HCT116 (cell line): Measurements from ENCODE around the gene SBK2. TPM values are rescaled to one million over a fixed set of nuclear protein-coding genes. Genes with fewer than 3 reads are reported as not detected.

Experiments
- ATAC-seq: fragments of 200-7000 bp; cut with Tn5 transposase; 2 replicates; pipeline ENCODE4 v1.9.1; 2020; ENCODE audit warnings: mild to moderate bottlenecking, moderate library complexity
- BruUV-seq: library from RNA; stranded (reverse); fragments of 400-500 nt; replicated peaks from 2 replicates; lab custom pipeline; 2021; lab: Mats Ljungman, UMichigan
- CTCF ChIA-PET: fragments of 300-600 bp; sonication (Branson Sonifier 250); formaldehyde crosslinking; loops from one replicate; lab custom pipeline; 2021; ENCODE audit warnings: antibody characterized with exemption; lab: Charles Lee
- POLR2A ChIA-PET: fragments of 300-600, 350-600 bp; sonication (Branson Sonifier 250); formaldehyde crosslinking; loops from one replicate; lab custom pipeline; 2021; ENCODE audit warnings: antibody characterized with exemption; lab: Charles Lee
- RAD21 ChIA-PET, 2 experiments: fragments of 300-600 bp; sonication (Branson Sonifier 250); formaldehyde crosslinking; loops; one replicate each; lab custom pipeline; 2023; ENCODE audit warnings: low total read pairs in 2 of 2; ENCODE audit not compliant: uncharacterized antibody in 2 of 2, unreplicated experiment in 2 of 2, low non-redundant PET in 1 of 2; lab: Charles Lee
- DNase-seq: peaks from one replicate; pipeline ENCODE4 v3.0.0-alpha.2; 2010; ENCODE audit warnings: low read depth, low spot score
- H2AFZ ChIP-seq: fragments of 200-600 bp; shearing (Covaris generic), sonication (generic); 2 replicates; pipeline ENCODE4 v1.6.1; 2017; ENCODE audit warnings: low read depth, mixed run types, mixed read lengths, antibody characterized with exemption, low read length; ENCODE audit not compliant: poor library complexity, severe bottlenecking
- H3K27ac ChIP-seq: 2 replicates; pipeline ENCODE4 v1.5.1; 2012; ENCODE audit warnings: low read depth, low read length
- H3K27me3 ChIP-seq: fragments of 200-600 bp; sonication (generic); 2 replicates; pipeline ENCODE4 v1.6.1; 2016; ENCODE audit warnings: mixed run types, low read length, mixed read lengths; ENCODE audit not compliant: insufficient read depth
- H3K36me3 ChIP-seq, 2 experiments: fragments of 200-500 bp in 1 of 2; fragments of 200-600 bp in 1 of 2; sonication (Bioruptor generic) in 1 of 2; sonication (generic) in 1 of 2; 2 replicates each; pipeline versions ENCODE4 v1.5.1 to v1.6.1; 2014 to 2016; ENCODE audit warnings: low read length in 2 of 2, inconsistent platforms in 1 of 2, mixed read lengths in 1 of 2, mixed run types in 1 of 2; ENCODE audit not compliant: insufficient read depth in 2 of 2, control insufficient read depth in 1 of 2
- H3K4me1 ChIP-seq, 2 experiments: fragments of 200-600 bp in 1 of 2; sonication (generic) in 1 of 2; 2 replicates each; pipeline versions ENCODE4 v1.5.1 to v1.6.1; 2012 to 2017; ENCODE audit warnings: low read length in 2 of 2, inconsistent platforms in 1 of 2, mild to moderate bottlenecking in 1 of 2, mixed read lengths in 1 of 2, mixed run types in 1 of 2, moderate library complexity in 1 of 2; ENCODE audit not compliant: insufficient read depth in 2 of 2, control insufficient read depth in 1 of 2
- H3K4me2 ChIP-seq: fragments of 200-600 bp; sonication (generic); 2 replicates; pipeline ENCODE4 v1.6.1; 2017; ENCODE audit warnings: mixed run types, low read length, mixed read lengths
- H3K4me3 ChIP-seq, 2 experiments: fragments of 200-600 bp in 1 of 2; sonication (generic) in 1 of 2; replicated peaks in 1 of 2; 2 replicates each; pipeline ENCODE4 v1.5.1; 2011 to 2016; ENCODE audit warnings: low read length in 2 of 2, control low read depth in 1 of 2, low read depth in 1 of 2, mild to moderate bottlenecking in 1 of 2, mixed read lengths in 1 of 2, mixed run types in 1 of 2
- H3K79me2 ChIP-seq: fragments of 200-600 bp; sonication (generic); 2 replicates; pipeline ENCODE4 v1.6.1; 2017; ENCODE audit warnings: mild to moderate bottlenecking, mixed run types, low read length, moderate library complexity, mixed read lengths; ENCODE audit not compliant: insufficient read depth
- H3K9ac ChIP-seq: fragments of 200-600 bp; sonication (generic); 2 replicates; pipeline ENCODE4 v1.6.1; 2016; ENCODE audit warnings: low read length, mixed read lengths
- H3K9me2 ChIP-seq: fragments of 200-600 bp; sonication (generic), shearing (Covaris generic); 2 replicates; pipeline ENCODE4 v1.6.1; 2017; ENCODE audit warnings: mixed run types, mild to moderate bottlenecking, moderate library complexity; ENCODE audit not compliant: insufficient read depth
- H3K9me3 ChIP-seq, 2 experiments: fragments of 200-500 bp in 1 of 2; fragments of 200-600 bp in 1 of 2; sonication (Bioruptor generic) in 1 of 2; sonication (generic) in 1 of 2; 2 replicates each; pipeline ENCODE4 v1.6.1; 2014 to 2017; ENCODE audit warnings: low read length in 2 of 2, mixed read lengths in 2 of 2, inconsistent platforms in 1 of 2, low read depth in 1 of 2, mild to moderate bottlenecking in 1 of 2, mixed run types in 1 of 2, moderate library complexity in 1 of 2; ENCODE audit not compliant: control insufficient read depth in 1 of 2, insufficient read depth in 1 of 2
- H4K20me1 ChIP-seq: fragments of 200-600 bp; sonication (generic), shearing (Covaris generic); 2 replicates; pipeline ENCODE4 v1.6.1; 2017; ENCODE audit warnings: mixed run types, mild to moderate bottlenecking, moderate library complexity; ENCODE audit not compliant: insufficient read depth
- CBX3 ChIP-seq: IDR thresholded peaks from 2 replicates; pipeline ENCODE4 v1.6.1; 2012; ENCODE audit warnings: low read depth
- CTCF ChIP-seq, 3 experiments: fragments of 200-600 bp in 1 of 3; sonication (generic) in 1 of 3; IDR thresholded peaks in 2 of 3; conservative IDR thresholded peaks in 1 of 3; 2 replicates each; pipeline ENCODE4 v1.5.1; 2012 to 2017; ENCODE audit warnings: low read depth in 2 of 3, low read length in 2 of 3, antibody characterized with exemption in 1 of 3, borderline replicate concordance in 1 of 3, control low read depth in 1 of 3, mild to moderate bottlenecking in 1 of 3, mixed read lengths in 1 of 3, mixed run types in 1 of 3, moderate library complexity in 1 of 3; ENCODE audit not compliant: insufficient read depth in 1 of 3
- EGR1 ChIP-seq: IDR thresholded peaks from 2 replicates; pipeline ENCODE4 v1.6.1; 2012; ENCODE audit warnings: low read depth
- ELF1 ChIP-seq: IDR thresholded peaks from 2 replicates; pipeline ENCODE4 v1.6.1; 2012; ENCODE audit warnings: low read depth, borderline replicate concordance
- EZH2 ChIP-seq: fragments of 200-600 bp; sonication (generic); IDR thresholded peaks from 2 replicates; pipeline ENCODE4 v1.6.1; 2017; ENCODE audit warnings: antibody characterized with exemption, mixed run types
- FOSL1 ChIP-seq: IDR thresholded peaks from 2 replicates; pipeline ENCODE4 v1.6.1; 2012; ENCODE audit warnings: low read depth
- POLR2A ChIP-seq: IDR thresholded peaks from 2 replicates; pipeline ENCODE4 v1.7.0; 2011; ENCODE audit warnings: borderline replicate concordance; ENCODE audit not compliant: insufficient read depth, insufficient read length; ENCODE audit errors: extremely low read depth
- POLR2AphosphoS5 ChIP-seq: IDR thresholded peaks from 2 replicates; pipeline ENCODE4 v1.6.1; 2011; ENCODE audit warnings: mild to moderate bottlenecking, low read depth, low read length, moderate library complexity
- RAD21 ChIP-seq: IDR thresholded peaks from 2 replicates; pipeline ENCODE4 v1.6.1; 2012; ENCODE audit warnings: low read depth, mild to moderate bottlenecking
- SIN3A ChIP-seq: IDR thresholded peaks from 2 replicates; pipeline ENCODE4 v1.6.1; 2012; ENCODE audit warnings: low read depth
- SP1 ChIP-seq: IDR thresholded peaks from 2 replicates; pipeline ENCODE4 v1.6.1; 2012; ENCODE audit warnings: low read depth
- SRF ChIP-seq: IDR thresholded peaks from 2 replicates; pipeline ENCODE4 v1.6.1; 2012; ENCODE audit warnings: low read depth
- TCF7L2 ChIP-seq: IDR thresholded peaks from 2 replicates; pipeline ENCODE4 v1.7.0; 2011; ENCODE audit warnings: borderline replicate concordance, inconsistent platforms; ENCODE audit not compliant: insufficient read depth, insufficient read length; ENCODE audit errors: extremely low read depth
- YY1 ChIP-seq: IDR thresholded peaks from 2 replicates; pipeline ENCODE4 v1.6.1; 2011; ENCODE audit warnings: low read length, low read depth, moderate library complexity, mild to moderate bottlenecking; ENCODE audit not compliant: insufficient replicate concordance; ENCODE audit errors: extremely low read depth
- ZBTB33 ChIP-seq: IDR thresholded peaks from 2 replicates; pipeline ENCODE4 v1.6.1; 2011; ENCODE audit warnings: mild to moderate bottlenecking, low read length, moderate library complexity; ENCODE audit not compliant: insufficient replicate concordance; ENCODE audit errors: extremely low read depth
- ZNF274 ChIP-seq: fragments of 200-500 bp; sonication (Bioruptor generic); IDR thresholded peaks from 2 replicates; pipeline ENCODE4 v1.6.1; 2014; ENCODE audit warnings: mild to moderate bottlenecking, low read depth, low read length, inconsistent platforms
- intact Hi-C: fragments of 100-400 bp; cut with micrococcal nuclease; formaldehyde crosslinking; loops from 2 replicates; pipeline ENCODE4 v1.10.0; 2022
- total RNA-seq: library from RNA; stranded (reverse); gene quantifications from one replicate; pipeline ENCODE4 v1.2.1, GENCODE V29; 2021; ENCODE audit not compliant: unreplicated experiment
- TF ChIP-seq, protein P1 (sequence below): IDR thresholded peaks from 2 replicates; pipeline ENCODE4 v1.6.1; 2012

Gene SBK2
- total RNA-seq, 1 experiment from 2014 or later, result 0.30 TPM

DNA sequence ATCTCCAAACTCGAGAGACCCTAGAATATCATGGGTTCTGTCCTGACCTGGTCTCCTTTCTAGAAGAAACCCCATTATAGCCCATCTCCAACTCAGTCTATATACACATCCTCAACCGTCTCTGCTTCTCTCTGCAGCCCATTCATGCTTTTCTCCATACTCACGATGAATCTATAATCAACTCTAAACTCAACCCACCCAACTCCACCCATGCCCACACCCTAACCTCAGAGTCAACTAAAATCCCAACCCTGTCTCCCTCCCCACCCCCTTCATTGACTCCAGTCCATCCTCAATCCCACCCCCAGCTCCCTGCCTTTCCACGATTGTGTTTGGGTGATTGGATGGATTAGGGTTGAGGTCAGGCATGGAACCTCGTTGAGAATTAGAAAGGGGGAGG lies 6.6 kb upstream of the SBK2 start:
- Histone ChIP-seq H3K4me2 (no peak overlapping the region), H3K9me3 (no peaks in the 10 kb centered on the region), H3K4me1 (peaks cover 31 to 43% of the 10 kb centered on the region in 2 experiments), H3K27me3 (no peaks in the 10 kb centered on the region), H3K27ac (no peak overlapping the region), H3K9me2 (no peaks in the 10 kb centered on the region), H4K20me1 (no peaks in the 10 kb centered on the region), H3K36me3 (no peaks in the 10 kb centered on the region), H3K9ac (no peak overlapping the region), H3K79me2 (no peaks in the 10 kb centered on the region), H3K4me3 (no peak overlapping the region), H2AFZ (no peak overlapping the region)
- intact Hi-C loops, result no loop called here
- no peak for TF ChIP-seq CBX3
- no peak for TF ChIP-seq TCF7L2
- TF ChIP-seq SRF, result no peak
- no peak for TF ChIP-seq SIN3A
- no peak for TF ChIP-seq FOSL1
- BruUV-seq, result no TSS peak
- DNase-seq (no peak), ATAC-seq (no peak)
- CTCF ChIA-PET, result no interaction called here
- RAD21 ChIA-PET, result no interaction called here
- POLR2A ChIA-PET, result no interaction called here

GRCh38 chr19:55542292-55542855 lies 5.4 kb upstream of the SBK2 start:
- Histone ChIP-seq H3K9me3 (no peaks in the 10 kb centered on the region), H2AFZ (no peak overlapping the region), H3K4me2 (no peak overlapping the region), H3K9ac (no peak overlapping the region), H3K9me2 (no peaks in the 10 kb centered on the region), H4K20me1 (no peaks in the 10 kb centered on the region), H3K79me2 (no peaks in the 10 kb centered on the region), H3K36me3 (no peaks in the 10 kb centered on the region), H3K4me3 (no peak overlapping the region), H3K27ac (no peak overlapping the region), H3K27me3 (no peaks in the 10 kb centered on the region), H3K4me1 (peaks cover 19 to 32% of the 10 kb centered on the region in 2 experiments)
- DNase-seq, result no peak
- intact Hi-C loops, result no loop called here
- TF ChIP-seq ZBTB33 (no peak), EZH2 (no peak), POLR2AphosphoS5 (no peak), ELF1 (no peak), SRF (no peak), EGR1 (no peak), YY1 (no peak), FOSL1 (no peak), CTCF (IDR thresholded peaks at IDR 0.05 in 2 of 3, conservative IDR thresholded peaks at IDR 0.05 in 1 of 3; ENCODE audit: borderline replicate concordance in 1 of 3, insufficient read depth in 1 of 3, low read depth in 2 of 3, low read length in 2 of 3) (no peak), RAD21 (no peak), SP1 (no peak), POLR2A (no peak), CBX3 (no peak), TCF7L2 (no peak), ZNF274 (no peak)
- TF ChIP-seq, protein P1, sequence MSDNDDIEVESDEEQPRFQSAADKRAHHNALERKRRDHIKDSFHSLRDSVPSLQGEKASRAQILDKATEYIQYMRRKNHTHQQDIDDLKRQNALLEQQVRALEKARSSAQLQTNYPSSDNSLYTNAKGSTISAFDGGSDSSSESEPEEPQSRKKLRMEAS, result no peak
- CTCF ChIA-PET, result no interaction called here
- ATAC-seq, result no peak
- no TSS peak for BruUV-seq
- RAD21 ChIA-PET, result no interaction called here
- POLR2A ChIA-PET, result no interaction called here
